H4 (cell line): ENCODE measurements around the gene ZDHHC8. TPM values are rescaled to one million over a fixed set of nuclear protein-coding genes. Genes with fewer than 3 reads are reported as not detected.
"Not testable (repeated sequence)": the region's sequence is repeated elsewhere in the genome, so short reads cannot be mapped to it uniquely, and the experiment has no call there.

Experiments used
- DNase-seq: peaks from one replicate; pipeline ENCODE4 v3.0.0-alpha.2; 2015; ENCODE audit warnings: low spot score
- total RNA-seq: library from RNA; depleted of rRNA; stranded (reverse); fragments of >200 nt; shearing (Covaris generic); gene quantifications from 2 replicates; pipeline ENCODE4 v1.2.3, GENCODE V29; 2014

ZDHHC8 gene
- total RNA-seq, 1 experiment from 2014 or later, result 6.9 TPM

DNA sequence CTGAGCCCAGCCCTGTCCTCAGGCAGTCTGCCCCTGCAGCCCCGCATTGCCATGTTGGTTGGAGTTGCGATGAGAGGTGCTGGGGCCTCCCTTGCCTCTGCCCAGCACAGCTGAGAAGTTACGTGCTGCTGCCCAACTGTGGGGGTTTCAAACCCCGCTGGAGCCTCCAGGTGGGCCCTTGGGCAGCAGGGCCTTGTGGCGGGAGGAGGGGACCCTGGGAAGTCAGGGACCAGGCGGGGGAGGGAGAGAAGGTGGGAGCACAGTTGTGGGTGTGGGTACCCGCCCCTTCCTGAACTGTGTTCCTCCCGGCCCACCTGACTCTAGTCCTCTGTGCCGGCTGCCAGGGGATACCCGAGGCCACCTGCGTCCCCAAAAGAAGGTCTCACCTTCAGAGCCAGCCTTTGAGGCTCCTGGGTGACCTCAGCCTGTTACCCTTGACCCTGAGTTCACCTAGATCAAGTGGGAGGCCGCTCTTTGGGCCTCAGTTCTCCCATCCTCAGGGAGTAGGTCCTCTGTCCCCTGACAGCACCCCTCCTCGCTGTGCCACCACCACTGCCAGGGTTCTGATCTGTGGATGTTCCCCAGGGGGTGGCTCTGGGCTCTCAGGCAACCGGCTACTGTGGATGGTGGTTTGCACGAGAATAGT, 26.9 kb downstream of the ZDHHC8 start:
- no peak for DNase-seq

DNA sequence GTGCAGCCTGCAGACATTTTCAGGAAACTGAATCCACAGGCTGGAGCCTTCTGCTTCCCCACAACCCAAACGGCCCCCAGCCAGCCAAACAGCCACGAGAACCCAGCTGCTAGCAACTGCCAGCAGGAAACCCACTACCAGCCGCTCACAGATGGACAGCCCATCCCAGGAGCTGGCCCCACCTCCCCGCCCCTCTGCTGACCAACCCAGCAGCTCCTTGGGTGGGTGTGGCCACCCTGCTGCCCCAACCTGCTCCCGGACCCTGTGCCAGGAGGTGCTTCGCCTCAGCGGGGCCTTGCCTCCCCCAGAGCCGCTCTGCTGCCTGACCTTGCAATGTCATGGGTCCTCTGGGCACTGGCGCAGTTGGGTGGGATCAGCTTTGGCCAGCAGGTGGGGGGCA, 27.5 kb downstream of the ZDHHC8 start:
- no peak for DNase-seq

DNA sequence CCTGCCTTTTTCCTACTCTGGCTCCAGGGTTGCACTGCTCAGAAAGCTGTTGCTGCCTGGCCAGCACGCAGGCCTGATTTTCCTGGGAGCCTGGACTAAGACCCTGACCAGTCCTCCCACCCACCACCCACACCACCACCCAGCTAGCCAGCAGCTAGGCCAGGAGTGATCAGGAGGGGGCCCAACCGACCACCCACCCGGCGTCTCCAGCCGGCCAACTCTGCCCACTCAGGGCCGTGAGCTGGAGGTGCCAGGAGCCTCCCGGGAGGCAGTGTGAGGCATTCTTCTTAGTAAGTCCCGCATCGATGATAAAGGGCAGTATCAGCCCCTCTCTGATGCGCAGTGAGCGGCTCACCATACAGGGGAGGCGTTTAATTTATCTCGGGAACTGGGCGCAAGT, 27.9 kb downstream of the ZDHHC8 start:
- DNase-seq, result not testable (repeated sequence)

DNA sequence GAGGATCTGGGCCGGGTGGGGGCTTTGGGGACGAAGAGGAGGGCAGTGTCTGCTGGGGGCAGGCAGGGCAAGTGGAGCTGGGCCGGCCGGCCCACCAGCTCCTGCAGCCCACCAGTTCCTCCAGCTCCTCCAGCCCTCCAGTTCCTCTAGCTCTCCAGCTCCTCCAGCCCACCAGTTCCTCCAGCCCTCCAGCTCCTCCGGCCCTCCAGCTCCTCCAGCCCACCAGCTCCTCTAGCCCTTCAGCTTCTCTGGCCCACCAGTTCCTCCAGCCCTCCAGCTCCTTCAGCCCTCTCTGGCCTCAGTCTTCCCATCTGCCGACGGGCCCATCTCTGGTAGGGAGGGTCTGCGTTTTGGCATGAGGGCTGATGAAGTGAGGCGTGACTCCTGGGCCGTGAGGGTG, 28.4 kb downstream of the ZDHHC8 start:
- no peak for DNase-seq

DNA sequence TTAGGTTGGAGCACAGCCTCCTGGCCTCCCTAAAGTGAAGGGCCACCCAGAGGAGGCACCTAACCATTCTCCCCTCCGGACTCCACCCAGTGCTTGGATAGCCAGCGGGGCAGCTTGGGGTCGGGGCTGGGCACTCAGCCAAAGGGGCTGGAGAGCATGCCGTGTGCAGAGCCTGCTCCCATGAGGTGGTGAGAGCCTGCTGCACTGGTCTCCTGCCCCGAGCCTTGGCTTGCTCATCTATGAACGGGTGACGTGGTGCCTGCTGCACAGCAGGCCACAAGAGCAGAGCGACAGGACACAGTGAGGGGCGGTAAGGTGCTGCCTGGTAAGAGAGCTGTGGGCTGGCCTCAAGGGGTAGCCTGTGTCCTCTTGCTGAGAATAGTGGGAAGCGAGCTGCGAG, 33.3 kb downstream of the ZDHHC8 start:
- DNase-seq, result no peak

DNA sequence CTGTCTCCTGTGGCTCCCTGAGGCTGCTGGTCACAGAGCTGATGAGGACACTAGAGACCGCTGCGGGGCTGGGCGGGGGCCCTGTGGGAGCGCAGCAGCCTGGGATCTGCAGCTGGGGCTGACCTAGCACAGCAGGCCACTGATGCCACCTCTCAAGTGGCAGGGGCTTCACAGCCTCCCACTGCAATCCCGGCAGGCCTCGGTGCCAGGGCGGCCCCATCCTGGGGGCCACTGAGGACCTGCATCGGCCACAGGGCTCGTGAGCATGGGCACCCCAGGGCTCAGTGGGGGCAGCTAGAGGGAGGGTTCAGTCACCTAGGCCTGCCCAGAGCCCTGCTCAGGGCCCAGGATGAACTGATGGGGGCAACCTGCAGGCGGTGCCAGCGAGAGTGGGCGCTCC, 33.8 kb downstream of the ZDHHC8 start:
- no peak for DNase-seq

DNA sequence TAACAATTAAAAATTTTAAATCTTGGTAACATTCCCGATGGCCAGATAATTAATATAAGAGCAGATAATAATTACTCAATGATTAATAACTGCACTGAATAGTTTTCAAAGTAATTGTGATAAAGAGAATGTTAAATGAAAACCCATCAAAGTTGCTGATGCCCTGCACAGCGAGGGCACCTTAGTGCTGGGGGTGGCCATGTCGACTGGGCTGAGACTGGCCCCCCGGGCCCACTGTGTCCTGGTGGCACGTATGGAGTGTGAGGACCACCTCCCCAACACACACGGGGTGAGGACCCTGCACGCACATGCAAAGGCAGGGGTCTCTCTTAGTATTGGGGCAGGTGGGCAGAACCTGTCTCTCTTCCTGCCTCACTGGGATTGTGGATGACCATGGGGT, 34.3 kb downstream of the ZDHHC8 start:
- no peak for DNase-seq

DNA sequence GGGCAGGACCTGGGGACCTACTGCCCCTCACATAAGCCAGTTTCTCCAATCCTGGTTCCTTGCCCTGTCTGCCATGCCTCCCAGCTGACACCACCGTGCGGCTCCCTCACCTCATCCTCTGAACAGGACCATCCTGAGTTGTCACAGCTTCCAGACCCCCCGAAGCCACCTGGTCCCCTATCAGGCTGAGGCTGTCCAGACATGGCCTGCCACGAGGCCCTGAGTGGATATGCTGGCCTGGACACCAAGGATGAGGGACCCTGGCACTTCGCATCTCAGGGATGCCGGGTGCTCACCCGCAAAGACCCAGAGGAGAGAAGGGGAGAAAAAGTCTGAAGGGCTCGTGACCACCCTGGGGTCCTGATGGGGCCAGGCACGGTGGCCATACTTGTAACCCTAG, 35.1 kb downstream of the ZDHHC8 start:
- no peak for DNase-seq

DNA sequence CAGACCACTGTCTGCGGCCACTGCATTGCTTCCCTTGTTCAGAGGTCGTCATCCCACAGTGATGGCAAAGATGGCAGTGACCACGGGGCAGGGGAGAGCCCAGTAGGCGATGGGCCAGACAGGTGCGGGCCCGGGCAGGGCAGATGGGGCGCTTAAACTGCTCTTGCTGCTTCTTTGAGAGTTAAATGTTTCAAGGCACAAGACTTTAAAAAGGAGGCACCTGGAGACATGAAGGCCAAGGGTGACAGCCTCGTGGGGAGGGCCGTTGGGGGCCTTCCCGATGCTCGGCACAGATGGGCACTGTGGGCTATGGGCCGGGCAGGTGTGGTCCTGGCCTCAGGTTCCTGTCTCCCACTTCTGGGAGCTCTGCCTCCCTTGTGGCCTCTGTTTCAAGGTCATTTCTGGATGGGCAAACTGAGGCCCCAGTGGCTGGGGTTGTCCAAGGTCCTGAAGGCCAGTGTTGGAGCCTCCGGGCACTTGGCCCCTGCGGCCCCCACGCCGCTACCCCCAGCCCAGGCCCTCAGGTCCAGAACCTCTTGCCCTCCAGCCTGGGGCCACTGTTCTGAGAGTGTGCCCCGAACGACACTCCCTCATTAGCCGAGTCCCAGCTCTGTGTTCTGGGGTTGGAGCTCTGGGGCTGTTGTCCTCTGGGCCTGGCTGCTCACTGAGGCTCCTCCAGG, 36.2 kb downstream of the ZDHHC8 start:
- DNase-seq, result no peak

DNA sequence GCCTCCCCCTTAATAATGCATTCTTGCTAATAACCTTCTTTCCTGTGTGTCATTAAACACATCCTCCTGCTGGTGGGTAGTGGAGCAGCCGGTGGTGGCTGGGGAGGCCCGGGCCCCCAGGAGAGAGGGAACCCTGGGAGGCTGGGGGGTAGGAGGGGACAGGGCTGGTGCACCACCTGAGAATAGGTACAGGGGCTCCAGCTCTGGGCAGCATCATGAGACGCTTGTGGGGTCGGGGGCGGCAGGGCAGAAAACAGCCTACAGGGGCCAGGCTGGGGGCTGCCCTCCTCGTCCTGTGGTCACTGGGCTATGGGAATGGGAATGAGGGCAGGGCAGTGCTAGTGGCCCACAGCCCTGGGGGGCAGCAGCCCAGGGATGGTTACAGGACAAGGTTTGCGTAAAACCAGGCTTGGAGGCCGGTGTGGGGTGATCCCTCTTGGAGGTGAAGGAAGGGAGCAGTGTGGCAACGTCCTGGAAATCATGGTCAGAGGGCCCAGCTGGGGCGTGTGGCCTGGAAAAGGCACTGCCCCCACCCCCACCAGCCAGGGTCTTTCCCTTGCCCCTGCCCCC, 37.7 kb downstream of the ZDHHC8 start:
- DNase-seq, result no peak

DNA sequence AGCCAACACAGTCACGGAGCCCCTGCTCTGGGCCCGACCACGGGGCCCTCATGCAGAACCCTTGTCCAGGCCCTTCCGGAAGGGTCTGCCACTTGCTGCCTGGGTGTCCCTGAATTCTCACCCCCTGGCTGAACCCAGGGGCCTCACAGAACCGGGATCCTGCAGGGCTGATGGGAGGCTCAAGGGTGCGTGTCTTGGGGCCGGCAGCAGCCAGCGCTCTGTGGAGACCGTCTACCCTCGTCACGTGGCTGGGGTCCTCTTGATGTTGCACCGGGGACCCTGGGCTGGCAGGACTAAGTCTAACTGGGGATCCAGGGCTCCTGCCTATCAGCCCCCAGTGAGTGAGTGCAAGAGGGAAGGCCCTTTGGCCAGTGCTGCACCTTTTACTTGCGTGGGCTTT, 38.6 kb downstream of the ZDHHC8 start:
- DNase-seq, result no peak

DNA sequence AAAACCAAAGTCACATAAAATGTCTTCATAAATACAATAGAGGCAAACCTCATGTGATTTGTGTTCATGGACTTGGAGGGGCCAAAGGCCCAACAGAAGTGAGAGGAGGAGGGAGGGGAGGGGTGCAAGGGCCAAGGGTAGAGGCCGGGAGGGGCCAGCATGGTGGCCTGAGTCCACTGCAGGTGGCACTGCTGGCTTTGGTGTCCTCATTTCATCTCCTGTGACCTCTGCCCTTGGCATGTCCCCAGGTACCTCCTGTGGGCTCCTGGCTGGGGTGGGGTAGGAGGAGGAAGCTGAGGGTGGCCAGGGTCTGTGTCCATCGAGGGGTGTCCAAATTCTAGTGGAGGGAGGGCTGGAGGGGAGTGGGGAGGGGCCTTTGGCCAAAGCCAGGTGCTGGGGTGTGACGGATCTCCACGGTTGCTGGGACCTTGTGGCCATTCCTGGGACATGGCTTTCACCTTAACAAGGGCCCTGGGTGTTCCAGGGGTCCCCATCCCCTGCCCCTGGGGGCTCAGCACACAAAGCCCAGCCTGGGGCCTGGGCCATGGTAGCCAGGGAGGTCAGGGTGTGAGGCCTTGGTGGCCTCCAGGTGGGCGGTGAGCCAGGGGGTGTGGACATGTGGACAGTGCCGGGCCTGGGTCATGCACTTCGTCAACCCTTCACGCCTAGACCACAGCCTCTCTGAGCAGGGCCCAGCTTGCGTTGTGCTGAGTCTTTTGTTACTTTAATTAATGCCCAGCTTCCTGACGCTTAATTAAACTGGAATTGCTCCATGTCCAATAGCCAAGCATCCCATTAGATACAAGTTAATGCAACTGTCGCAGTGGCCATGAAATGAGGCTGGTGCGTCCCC, 39.9 kb downstream of the ZDHHC8 start:
- DNase-seq, result no peak

DNA sequence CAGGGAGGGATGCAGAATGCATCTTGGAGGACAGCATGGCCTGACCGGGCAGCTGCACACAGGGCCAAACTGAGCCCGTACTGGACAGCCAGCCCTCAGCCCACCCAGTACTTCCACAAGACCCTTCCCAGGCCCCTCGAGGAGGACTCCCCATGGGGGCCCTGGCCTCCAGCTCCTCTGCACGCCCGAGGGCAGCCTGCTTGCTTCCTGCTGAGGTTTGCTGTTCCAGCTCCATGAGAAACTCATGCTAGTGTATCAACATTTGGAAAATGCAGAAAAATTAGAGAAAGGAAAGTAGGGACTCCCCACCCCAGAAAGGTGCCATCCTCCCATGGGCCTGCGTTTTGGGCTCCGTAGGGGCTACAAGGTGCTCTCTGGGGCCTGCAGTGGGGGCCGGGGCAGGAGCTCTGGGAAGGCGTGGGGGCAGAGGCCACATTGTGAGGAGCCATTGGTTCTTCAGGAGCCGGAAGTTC, 40.6 kb downstream of the ZDHHC8 start:
- DNase-seq, result no peak

DNA sequence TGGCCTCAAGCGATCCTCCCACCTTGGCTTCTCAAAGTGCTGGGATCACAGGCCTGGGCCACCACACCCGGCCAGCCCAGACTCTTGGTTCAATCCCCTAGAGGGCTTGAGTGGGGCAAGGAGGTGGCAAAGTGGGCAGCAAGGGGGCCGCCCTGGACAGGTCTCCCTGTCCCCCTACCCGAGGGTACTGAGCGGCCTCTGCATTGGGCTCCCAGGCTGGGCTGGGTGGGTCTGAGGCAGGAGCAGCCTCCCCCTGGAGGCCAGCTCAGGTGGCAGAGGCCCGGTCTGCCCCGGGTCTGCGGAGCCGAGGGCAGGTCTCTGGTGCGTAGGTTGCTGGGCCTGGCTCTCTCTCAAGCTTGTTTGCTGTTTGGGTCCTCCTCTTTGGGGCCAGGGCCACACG, 41.6 kb downstream of the ZDHHC8 start:
- no peak for DNase-seq

DNA sequence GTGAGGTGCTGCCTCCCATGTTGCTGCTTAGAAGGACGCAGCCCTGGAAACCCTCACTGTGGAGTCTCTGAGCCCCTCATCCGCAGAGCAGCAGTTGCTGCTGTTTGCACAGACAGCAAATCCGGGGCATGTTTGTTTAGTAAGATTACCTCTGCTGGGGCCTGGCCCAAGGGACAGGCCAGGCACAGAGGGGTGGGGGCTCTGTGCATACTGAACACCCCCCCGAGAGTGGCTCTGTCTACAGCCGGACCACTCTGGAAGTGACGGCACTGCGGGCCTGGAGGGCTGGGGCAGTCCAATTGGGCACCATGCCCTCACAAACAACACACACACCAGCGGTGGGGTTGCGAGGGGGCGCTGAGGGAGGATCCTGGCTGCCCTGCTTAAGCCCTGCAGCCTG, 42.2 kb downstream of the ZDHHC8 start:
- no peak for DNase-seq

DNA sequence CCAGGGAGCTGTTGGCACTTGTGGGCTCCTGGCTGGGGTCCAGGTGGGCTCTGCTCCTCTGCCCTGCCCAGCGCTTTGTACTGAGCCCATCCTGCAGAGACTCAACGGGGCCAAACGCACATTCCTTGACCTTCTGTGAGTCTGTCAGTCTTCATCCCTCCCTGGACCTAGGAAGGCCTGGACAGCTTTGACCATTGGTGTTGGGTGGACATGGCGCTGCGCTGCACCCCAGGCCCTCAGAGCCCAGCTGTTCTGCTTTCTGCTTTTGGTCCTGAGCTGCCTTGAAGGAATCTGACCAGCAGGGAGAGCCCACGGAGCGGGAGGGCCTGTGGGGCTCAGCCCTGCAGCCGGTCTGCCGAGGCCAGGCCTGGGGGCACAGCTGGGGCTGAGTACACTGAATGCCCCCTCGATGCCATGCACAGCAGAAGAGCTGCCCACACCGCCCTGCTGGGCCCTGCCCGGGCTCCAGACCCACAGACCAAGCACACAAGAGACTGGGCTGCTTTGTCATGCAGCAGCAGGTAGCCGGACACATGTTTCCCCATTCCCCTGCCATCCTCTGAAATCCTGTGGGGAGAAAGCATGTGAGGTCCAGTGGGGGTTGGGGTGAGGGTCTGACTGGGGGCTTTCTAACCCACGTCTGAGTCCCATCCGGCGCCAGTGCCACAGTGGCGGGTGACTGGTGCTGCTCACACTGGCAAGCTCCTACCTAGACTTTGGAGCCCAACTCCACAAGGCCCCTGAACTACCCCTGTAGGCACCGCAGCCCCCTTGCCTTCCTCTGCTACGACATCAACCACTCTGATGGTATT, 43.4 kb downstream of the ZDHHC8 start:
- no peak for DNase-seq

DNA sequence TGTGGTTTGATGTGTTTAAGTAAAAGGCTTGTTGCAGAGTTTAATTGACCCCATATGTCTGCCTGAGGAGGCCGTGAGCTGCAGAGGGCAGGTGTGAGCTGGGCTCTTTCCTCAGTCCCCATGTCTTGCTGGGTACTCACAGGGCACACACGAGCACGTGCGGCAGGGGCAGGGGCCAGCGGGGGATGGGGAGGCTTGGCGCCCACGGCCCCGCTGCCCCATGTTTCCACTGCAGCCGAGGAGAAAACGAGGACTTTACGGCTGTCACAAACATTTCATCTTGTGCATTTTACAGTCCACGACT, 43.9 kb downstream of the ZDHHC8 start:
- DNase-seq, result peak; percentile 27

DNA sequence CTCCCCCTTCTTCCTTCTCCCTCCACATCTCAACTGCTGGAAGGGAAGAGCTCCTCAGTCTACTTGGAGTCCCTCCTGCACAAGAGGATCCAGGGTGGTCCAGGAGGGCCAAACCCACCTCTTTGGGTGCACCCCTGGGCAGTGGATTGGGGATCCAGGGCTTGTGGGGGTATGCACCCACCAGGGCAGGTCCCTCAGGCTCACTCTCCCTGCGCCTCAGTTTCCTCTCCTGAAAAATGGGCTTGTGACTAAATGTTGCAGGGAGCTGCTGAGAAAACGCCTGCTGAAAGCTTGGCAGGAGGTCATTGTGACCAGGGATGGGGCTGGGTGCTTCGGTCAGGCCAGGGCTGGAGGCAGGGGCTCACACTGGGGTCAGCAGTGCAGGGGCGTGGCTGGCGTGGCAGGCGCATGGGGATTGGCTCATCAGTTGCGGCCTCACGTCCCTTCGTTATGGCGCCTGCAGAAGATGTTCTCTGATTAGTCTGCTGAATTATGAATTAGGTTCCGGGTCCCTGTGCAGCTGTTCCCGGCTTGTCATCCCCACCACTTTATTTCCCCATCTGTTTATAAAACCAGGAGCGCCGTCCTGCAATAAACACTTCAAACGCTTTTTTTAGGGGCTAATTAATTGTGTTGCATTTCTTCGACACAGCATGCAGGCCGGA, 44.9 kb downstream of the ZDHHC8 start:
- no peak for DNase-seq

DNA sequence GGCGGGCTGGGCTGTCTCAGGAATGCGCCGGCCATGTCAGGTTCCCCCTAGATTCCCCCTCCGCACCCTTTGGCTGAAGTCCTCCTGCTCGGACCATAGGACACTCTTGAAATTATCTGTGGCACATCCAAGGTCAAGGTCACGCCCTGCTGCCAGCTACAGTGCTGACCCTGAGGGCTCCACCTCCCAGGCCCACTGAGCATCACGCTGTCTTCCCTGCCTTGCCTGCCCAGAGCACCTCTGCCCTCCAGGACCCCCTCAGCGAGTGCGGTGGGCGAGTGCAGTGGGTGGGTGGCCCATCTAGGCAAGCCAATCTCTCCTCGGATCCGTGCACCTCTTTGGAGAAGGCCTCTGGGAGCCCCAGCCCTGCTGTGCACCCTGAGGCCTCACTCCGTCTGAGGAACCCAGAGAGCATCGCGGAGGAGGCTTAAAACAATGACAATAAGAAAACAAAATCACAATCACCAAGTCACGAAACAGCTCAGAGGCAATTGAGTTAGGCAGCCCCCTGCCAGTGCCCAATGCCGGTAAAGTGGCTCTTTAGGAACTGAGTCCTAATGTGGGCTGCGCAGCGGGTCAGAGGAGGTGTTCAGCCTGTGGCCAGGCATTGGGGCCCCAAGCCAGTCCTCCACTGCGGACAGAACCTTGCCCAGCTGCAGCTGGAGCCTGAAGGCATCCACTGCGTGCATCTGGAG, 45.8 kb downstream of the ZDHHC8 start:
- DNase-seq, result no peak

DNA sequence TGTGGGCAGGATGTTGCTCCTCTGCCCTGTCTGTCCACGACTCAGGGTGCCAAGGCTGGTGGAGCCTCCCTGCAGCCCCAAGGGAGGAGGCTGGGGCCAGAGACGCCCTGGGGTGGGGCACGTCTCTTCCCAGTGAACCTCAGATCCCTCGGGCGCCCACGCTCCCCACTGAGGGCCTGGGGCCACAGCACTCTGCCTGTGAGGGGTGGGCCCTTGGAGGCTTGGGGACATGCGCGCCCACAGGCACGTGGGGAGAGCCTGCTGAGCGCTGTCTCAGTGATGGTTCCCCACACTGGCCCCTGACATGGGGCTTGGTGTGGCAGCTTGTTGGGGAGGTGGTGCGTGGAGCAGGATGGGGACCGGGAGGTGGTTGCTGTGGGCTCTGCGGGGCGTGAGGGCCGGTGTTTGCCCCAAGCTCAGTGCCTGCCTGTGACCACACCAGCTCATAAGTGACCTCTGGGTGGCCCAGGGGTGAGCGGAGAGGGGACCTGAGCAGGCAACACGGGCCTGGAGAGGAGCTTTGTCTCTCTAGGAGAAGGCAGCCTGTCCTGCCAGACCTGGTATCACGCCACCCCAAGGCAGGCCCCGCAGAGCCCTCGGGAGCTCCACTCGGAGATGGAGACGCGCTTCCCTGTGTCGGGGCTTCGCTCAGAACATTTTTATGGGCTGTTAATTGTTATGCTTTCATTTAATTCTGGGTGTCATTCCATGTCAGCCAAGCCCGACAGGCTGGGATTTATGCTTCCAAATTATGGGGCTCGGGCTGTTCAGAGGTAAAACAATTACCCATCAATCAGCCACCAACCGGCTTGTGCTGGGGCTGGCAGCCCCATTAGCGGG, 46.7 kb downstream of the ZDHHC8 start:
- DNase-seq, result no peak
